ENCODE measurements around the gene C8G.

C8G gene

GRCh38 chr9:136942112-136942880, 2.7 kb upstream of the C8G start:
- DNase-seq = no peak

GRCh38 chr9:136942881-136943230, 2.2 kb upstream of the C8G start:
- DNase-seq = no peak

GRCh38 chr9:136943291-136944211, 1.5 kb upstream of the C8G start:
- no peak for DNase-seq

- DNase-seq = no peak
These were observed 878 bp upstream of the C8G start for GRCh38 chr9:136944212-136944518.

- DNase-seq = no peak
These were observed 537 bp downstream of the C8G start for GRCh38 chr9:136945333-136946227.

GRCh38 chr9:136946228-136947027, 1.4 kb downstream of the C8G start:
- DNase-seq = no peak

- DNase-seq = no peak
These were observed 2.2 kb downstream of the C8G start for GRCh38 chr9:136947028-136947891.

- no peak for DNase-seq
These were observed 3.0 kb downstream of the C8G start for GRCh38 chr9:136947955-136948510.

GRCh38 chr9:136949239-136949816, 4.3 kb downstream of the C8G start:
- no peak for DNase-seq

- peak; percentile 84 for DNase-seq
These were observed 5.0 kb downstream of the C8G start for GRCh38 chr9:136949817-136950655.

- DNase-seq = no peak
These were observed 5.7 kb downstream of the C8G start for GRCh38 chr9:136950656-136951276.

- no peak for DNase-seq
These were observed 6.7 kb downstream of the C8G start, which contains the start of gene LCN12 for GRCh38 chr9:136951541-136952320. LCN12 (plus strand) TSS chr9:136952273; CDS start chr9:136952328, 55 bp downstream.

- DNase-seq = no peak
These were observed 7.3 kb downstream of the C8G start for GRCh38 chr9:136952321-136952850.

GRCh38 chr9:136952876-136953770, 8.1 kb downstream of the C8G start:
- DNase-seq = no peak

- no peak for DNase-seq
These were observed 8.8 kb downstream of the C8G start for GRCh38 chr9:136953771-136954269.

- no peak for DNase-seq
These were observed 9.4 kb downstream of the C8G start for GRCh38 chr9:136954270-136955083.
